ENCODE results near the gene LSS.
"Not testable (repeated sequence)": the region's sequence is repeated elsewhere in the genome, so short reads cannot be mapped to it uniquely, and the experiment has no call there.

Gene LSS

DNA sequence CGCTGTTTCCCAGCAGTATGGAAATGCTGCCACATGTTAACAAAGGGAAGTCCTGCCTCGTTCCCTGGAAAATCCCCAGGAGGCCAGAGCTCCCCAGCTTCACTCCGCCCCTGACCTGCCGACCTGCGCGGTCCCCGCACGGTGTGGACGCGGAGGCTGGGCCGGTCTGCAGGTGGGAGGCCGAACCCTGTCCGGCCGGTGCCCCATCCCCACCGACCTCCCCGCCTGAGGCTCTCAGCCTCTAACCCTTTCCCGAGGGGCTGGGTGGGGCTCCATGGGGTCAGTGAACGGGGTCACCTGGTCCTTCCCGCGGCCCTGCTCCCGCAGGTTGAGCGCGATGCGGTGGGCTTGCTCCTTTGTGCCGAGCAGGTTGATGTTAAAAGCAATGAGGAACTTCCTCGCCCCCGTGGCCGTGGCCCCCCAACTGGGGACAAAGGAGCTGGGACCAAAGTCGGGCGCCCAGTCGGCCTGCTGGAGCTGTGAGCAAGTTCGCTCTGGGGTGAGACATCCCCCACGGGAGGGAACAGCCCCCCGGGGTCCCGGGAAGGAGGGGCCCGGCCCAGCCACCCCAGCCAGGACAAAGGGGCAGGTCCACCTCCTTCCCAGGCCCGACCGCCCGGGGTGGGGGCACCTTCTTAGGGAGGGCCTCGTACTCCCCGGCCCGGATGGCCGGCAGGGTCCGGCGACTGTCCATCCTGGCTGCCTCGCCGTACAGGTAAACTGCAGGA lies 77.1 kb downstream of the LSS start:
- DNase-seq, result no peak

DNA sequence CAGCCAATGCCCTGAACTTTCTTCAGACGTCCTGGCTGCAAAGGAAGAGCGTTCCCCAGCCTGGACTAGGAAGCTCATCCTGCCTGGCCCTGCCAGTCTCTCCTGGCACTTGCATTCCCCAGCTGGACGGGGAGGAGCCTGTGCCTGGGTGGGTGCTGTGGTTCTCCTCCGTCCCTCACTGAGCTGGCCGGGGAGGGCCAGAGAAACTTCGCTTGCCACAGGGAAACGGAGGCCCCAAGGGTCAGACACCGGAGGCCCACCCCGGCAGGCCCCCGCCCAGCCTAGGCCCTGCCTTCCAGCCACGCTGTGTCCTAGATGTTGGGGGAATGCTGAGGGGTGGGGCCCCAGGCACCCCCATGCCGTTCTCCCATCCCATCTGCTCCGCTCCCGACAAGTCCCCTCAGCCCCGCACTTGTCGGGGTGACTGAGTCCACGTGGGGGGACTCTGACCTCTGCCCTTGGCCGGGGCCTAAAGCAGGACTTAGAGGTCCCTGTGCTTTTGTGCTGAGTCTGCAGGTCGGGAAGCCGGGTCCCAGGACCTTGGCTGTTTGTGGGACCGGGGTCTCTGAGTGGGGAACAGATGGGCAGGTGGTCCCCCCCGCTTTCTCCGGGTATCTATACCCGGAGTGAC lies 78.0 kb downstream of the LSS start:
- DNase-seq, result no peak

DNA sequence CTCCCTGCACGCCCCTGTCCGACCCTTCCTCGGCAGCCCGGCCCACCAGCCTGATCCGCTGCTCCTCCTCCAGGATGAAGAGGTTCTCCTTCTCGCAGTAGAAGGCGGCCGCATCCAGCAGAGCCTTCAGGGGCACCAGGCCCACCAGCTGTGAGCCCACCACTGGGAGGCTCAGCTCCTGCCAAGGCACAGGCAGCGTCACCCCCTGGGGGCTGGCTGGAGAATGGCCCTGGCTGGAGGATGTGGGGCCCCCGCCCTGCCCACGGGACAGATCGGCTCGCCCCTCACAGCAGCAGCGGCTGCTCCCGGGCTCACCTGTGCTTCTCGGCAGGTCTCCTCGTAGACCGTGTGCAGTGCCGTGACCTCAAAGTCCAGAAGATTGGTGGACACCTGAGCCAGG lies 78.5 kb downstream of the LSS start:
- no peak for DNase-seq

DNA sequence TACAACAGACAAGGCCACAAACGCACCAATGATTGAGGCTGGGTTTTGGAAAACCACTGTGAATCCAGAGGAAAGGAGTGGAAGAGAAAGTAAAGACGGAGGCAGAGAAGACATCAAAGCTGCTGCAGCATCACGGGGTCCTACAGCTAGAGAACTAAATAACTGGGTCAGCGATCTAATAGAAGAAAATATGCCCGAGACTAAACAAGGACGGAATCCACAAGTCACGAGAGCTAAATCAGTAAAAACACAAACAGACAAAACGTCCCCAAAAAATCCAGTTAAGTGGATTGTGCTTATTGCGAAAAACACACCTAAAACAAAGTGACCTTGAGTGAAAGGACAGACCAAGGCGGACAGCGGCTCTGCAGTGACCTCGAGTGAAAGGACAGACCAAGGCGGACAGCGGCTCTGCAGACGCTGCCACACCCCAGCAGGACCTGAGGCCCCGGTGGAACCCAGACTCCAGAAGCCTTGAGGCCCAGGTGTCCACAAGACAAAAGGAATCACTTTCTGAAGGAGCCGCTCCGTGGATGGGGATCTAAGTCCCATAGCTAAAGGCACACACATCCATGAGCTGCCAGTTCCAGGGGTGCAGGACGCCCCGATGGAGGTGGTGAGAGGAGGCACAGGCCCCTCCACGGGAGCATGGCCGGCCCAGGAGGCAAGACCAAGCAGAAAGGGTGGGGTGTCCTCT lies 79.2 kb downstream of the LSS start:
- DNase-seq, result no peak

DNA sequence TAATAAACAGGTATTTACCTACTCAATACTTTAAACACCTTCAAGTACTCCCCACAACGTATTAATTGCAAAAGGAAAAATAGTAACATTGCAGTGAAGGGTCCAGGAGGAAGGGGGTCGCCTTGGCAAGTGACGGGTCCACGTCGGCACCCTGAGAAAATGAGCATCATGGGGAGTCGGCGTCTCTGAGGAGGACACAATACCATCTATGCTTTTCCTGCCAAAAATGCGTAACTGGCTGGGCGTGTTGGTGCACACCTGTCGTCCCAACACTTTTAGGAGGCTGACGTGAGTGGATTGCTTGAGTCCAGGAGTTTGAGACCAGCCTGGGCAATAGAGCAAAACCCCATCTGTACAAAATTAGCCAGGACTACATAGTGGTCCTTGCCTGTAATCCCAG lies 80.5 kb downstream of the LSS start:
- DNase-seq, result no peak

DNA sequence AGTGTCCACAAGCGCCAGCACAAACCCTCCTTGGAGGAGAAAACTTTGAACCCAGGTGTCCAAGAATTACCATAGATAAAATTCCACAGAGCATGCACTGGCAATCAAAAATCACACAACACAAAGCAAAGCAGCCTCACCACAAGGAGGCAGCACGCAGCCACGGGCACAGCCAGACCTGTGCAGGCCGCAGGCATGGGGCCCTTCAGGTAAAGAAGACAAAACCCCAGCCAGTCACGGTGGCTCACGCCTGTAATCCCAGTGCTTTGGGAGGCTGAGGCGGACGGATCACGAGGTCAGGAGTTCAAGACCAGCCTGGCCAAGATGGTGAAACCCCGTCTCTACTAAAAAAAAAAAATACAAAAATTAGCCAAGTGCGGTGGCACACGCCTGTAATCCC lies 81.1 kb downstream of the LSS start:
- not testable (repeated sequence) for DNase-seq

DNA sequence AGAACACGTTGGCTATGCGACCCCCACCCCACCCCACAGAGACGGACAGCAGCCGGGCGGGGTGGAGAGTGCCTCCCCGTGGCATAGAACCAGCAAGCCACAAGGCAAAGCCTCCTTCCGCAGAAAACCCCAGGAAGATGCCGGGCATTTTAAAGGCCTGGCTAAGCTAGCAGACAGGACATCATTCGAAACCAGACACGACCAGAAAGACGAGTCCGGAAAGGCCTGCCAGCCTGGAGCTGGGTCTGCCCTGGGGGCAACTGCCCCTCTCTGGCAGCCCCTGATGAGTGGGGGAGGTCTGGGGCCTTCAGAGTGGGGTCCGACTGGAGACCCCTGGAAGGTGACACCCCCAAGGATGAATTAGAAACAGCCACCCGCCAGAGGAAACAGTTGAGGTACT lies 81.7 kb downstream of the LSS start:
- no peak for DNase-seq

DNA sequence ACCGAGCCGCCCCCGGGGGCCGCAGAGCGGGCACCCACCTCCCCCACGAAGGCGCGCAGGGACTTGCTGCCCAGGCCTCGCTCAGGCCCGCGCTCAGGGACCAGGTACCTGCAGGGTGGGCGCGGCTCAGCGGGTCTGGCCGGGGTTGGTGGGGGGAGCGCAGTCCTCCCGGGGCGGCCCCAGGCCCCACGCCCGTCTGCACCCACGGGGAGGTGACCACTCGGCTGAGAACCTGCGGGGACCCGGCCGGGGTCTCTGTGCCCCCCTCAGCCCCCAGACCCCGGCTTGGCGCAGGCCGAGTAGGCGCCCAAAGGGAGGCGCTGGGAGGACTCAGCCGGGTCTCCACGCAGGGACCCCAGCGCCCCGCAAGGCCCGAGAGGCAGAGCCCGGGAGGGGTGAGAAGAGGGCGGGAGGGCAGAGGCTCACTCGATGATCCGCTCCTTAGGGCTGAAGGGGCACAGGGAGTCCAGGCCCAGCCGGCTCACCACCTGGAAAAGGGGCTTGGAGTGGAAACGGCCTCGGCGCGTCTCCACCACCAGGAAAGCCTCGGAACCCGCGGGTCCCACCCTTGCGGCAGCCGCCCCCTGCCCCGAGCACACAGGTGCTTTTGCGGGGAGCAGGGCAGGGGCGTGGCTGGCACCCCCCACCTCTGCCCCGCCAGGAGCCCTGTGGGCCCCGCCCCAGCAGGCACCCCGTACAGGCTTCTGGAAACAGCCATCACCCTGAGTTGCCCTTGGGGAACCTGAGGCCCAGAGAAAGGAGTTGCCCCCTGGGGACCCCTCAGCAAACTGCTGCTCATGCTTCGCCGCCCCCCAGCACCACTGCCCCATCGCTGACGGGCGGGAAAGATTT lies 82.5 kb downstream of the LSS start:
- no peak for DNase-seq

DNA sequence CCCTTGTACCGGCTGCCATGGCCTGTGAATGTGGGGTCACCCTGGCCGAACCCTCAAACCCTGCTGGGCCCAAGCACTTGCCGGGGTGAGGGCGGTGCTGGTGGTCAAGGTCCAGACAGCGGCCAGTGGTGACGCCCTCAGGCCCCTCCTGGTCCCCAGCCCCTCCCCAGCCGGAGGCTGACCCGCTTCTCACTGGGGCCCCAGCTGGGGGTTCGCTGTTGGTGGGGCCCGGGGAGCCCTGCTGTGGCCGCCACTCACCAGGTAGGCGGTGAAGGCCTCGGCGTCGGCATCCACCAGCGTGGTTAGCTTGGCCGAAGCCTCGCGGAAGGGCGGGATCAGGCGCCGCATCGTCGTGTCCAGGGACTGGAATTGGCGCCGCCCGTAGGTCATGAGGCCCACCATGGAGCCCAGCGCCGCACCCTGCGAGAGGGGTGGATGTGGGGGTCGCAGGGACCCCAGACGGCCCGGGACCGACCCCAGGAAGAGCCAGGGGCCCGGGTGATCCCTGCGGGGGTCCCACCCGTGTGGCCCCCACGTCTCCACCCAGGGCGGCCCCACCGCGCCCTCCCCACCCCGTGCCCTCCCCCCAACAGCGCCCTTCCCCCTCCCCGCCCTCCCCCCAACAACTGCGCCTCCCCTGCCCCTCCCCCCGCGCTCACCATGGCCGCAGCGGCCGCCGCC lies 83.3 kb downstream of the LSS start:
- DNase-seq, result no peak

DNA sequence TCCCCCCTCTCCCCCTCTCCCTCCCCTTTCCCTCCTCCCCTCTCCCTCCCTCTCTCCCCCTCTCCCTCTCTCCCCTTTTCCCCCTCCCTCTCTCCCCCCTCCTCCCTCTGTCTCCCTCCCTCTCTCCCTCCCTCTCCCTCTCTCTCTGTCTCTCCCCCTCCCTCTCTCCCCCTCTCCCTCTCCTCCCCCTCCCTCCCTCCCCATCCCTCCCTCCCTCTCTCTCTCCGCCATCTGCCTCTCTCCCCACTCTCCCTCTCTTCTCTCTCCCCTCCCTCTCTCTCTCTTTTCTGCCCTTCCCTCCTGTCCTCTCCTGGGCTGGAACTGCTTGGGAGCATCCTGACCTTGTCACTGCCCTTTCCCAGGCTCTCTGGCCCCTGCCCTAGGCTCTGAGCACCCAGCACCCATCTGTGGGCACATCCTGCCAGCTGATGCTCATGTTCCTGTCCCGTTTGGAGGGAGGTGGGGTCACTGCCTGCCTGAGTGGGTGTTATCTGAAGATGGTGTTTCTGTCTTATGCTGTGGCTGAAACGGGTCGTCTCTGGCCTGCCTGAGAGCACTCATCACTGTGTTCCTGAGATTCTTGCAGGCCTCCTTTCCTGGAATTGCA lies 84.0 kb downstream of the LSS start:
- no peak for DNase-seq

DNA sequence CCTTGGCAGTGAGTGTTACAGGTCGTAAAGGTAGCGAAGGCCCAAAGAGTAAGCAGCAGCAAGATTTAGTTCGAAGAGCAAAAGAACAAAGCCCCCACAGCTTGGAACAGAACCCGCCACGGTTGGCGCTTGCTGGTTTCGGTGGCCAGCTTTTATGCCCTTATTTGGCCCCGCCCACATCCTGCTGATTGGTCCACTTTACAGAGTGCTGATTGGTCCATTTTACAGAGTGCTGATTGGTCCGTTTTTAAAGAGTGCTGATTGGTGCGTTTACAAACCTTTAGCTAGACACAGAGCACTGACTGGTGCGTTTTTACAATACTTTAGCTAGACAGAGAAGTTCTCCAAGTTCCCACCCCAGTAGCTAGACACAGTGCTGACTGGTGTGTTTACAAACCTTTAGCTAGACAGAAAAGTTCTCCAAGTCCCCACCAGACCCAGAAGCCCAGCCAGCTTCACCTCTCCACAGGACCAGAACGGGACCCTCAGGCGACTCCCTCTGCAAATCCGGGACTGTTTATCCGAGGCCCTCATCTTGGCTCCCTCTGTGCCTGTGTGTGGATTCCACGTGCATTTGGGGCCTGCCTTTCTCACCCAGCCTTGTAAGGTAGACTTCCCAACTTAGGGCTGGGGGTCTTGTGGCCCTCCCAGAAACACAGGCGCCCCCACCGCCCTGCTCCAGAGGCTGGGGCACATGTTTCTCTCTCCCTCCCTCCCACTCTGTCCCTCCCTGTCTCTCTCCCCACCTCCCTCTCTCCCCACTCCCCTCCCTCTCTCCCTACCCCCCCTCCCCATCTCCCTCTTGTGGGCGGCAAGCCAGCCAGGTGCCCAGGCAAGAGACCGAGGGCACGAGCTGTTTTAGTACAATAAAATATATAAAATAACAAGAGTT lies 85.7 kb downstream of the LSS start:
- DNase-seq, result no peak

DNA sequence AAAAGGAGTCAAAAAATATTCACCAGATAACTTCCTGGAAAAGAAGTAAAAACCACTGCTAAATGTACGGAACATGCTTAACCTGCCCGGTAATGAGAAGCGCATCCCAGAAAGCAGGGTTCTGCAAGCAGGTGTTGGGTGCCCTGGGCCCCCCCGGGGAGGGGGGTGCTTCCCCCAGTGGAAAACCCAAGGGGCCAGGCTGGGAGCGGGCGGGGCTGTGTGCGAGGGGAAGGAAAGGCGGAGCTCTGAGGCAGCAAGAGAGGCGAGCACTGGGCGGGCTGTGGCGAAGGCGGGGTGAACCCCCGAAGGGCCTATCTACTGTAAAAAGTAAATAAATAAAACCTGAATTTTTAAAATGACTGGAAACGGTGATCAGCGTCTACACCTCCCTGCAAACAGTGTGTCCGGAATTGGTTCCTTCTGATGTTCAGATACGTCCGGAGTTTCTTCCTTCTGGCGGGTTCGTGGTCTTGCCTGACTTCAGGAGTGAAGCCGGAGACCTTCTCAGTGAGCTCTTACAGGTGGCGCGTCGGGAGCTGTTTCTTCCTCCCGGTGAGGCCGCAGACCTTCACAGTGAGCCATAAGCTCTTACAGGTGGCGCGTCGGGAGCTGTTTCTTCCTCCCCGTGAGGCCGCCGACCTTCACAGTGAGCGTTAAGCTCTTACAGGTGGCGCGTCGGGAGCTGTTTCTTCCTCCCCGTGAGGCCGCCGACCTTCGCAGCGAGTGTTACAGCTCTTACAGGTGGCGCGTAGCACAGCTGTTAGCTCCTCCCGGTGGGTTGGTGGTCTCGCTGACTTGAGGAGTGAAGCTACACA lies 86.6 kb downstream of the LSS start:
- DNase-seq, result no peak

DNA sequence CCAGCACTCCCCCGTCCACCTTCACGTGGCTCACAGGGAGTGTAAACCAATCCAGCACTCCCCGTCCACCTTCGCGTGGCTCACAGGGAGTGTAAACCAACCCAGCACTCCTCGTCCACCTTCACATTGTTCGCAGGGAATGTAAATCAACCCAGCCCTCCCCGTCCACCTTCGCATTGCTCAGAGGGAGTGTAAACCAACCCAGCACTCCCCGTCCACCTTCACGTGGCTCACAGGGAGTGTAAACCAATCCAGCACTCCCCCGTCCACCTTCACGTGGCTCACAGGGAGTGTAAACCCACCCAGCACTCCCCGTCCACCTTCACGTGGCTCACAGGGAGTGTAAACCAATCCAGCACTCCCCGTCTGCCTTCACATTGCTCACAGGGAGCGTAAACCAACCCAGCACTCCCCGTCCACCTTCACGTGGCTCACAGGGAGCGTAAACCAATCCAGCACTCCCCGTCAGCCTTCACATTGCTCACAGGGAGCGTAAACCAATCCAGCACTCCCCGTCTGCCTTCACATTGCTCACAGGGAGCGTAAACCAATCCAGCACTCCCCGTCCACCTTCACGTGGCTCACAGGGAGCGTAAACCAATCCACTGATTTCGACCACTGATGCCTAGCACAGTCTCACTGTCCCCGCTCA lies 88.1 kb downstream of the LSS start:
- DNase-seq, result not testable (repeated sequence)

DNA sequence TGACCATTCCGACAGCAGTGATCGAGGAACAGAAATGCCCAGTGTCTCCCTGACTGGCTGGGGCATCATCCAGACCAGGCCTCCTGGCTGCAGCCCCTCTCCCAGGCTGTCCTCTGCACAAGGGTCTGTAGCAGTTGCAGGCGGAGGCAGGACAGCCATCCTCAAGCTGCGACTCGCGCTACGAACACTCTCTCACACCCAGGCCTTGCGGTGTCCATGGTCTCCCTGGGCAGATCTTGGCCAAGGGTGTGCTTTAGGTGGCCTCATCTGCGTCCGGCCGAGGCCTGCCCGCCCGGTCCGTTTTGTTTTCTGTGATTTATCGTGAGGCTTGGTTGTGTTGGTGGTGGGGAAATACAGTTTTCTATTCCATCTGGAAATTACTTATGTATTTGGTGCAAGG lies 88.9 kb downstream of the LSS start:
- no peak for DNase-seq

DNA sequence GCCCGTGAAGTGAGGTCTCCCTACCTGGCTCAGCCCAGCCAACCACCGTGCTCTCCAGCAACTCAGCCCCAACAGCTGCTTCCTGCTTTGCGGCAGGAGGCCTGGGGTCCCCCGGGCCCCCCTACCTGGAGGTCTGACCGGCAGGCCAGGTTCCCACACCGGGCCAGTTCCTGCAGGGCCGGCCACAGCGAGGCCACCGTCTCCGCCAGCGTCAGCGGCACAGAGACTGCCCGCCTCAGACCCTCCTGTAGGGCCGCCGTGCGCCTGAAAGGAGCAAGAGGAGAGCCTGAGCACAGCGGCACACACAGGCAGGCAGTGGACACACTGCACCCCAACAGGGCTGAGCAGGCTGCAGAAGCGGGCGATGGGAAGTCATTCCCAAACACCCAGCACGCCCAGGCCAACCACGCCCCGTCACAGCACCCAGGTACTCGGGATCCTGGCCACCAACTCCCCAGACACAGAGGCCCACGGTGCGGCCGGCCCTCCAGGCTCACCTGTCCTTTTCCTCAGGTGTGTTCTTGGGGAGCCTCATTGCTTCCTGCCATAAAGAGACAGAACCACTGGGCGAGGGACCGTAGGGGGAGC lies 90.1 kb downstream of the LSS start:
- no peak for DNase-seq

Measured in NCI-H1417 treated with DMSO at 0.1 percent for 48 hours (cell line).